GM12892 (cell line): ENCODE results near the gene TMEM121.

Experiments used
- DNase-seq: peaks from one replicate; pipeline ENCODE4 v3.0.0; 2011; ENCODE audit not compliant: insufficient read length
- FAIRE-seq: peaks from 2 replicates; lab custom pipeline; 2011; peaks lifted over from hg19 to GRCh38; lab: Jason Lieb, UNC
- POLR2A ChIP-seq: IDR thresholded peaks from 2 replicates; pipeline ENCODE4 v1.6.1; 2011; ENCODE audit warnings: low read depth, low read length, control low read depth
- POLR2AphosphoS5 ChIP-seq: IDR thresholded peaks from 2 replicates; pipeline ENCODE4 v1.6.1; 2011; ENCODE audit warnings: low read depth, low read length, control low read depth
- TAF1 ChIP-seq: IDR thresholded peaks from 2 replicates; pipeline ENCODE4 v1.6.1; 2011; ENCODE audit warnings: low read depth, mild to moderate bottlenecking, control low read depth, low read length, borderline replicate concordance

Gene TMEM121

GRCh38 chr14:105525326-105525725, 1.1 kb upstream of the TMEM121 start:
- TF ChIP-seq POLR2A = no peak
- DNase-seq = no peak
- no peak for FAIRE-seq

GRCh38 chr14:105526776-105527380, 495 bp downstream of the TMEM121 start:
- FAIRE-seq (no peak), DNase-seq (no peak)
- no peak for TF ChIP-seq TAF1
- no peak for TF ChIP-seq POLR2AphosphoS5
- TF ChIP-seq POLR2A = no peak

- DNase-seq (no peak), FAIRE-seq (no peak)
Observed at GRCh38 chr14:105527381-105527825, 1.0 kb downstream of the TMEM121 start.

DNA sequence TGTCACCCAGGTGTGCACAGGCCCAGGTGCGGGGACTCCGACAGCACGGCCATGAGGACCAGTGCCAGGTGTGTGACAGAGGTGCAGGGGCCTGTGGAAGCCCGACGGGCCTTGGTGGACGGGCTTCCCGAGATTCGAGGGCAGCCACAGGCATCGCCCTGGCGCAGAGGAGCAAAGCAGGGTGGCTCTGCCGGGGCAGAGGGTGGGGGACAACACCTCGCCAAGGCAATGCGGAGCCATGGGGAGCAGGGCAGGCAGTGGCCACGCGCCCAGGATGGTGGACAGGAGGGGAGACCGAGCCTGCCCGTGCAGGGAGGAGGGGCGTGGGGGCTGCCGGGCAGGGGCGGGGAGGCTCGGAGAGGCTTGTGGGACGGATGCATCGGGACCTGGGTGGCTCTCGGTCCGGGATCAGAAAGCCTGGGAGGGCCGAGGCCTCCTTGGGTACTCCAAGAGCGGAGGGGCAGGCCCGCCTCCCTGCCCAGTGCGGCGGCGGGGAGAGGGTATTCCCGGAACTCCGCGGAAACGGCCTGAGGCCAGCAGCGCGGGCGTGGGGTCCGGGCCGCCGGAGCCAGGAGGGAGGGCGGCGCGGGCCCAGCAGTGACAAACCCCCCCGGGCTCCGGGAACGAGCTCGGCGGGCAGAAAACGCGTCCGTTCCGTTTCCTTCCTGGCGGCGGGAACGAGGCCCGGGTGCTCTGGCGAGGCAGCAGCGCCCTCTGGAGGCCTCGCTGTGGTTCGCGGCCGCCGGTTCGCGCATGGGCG, 1.6 kb downstream of the TMEM121 start:
- FAIRE-seq = peak; percentile 82
- peak; percentile 97 for DNase-seq
- TF ChIP-seq POLR2A (no peak), POLR2AphosphoS5 (no peak), TAF1 (no peak)

More at GRCh38 chr14:105527381-105527825, 1.0 kb downstream of the TMEM121 start:
- TF ChIP-seq TAF1 (no peak), POLR2AphosphoS5 (no peak), POLR2A (no peak)

- TF ChIP-seq TAF1 (no peak), POLR2A (no peak), POLR2AphosphoS5 (no peak)
- FAIRE-seq (no peak), DNase-seq (no peak)
Observed at GRCh38 chr14:105528586-105529318, 2.4 kb downstream of the TMEM121 start.

- TF ChIP-seq POLR2AphosphoS5 = no peak
- TF ChIP-seq POLR2A = no peak
- DNase-seq (no peak), FAIRE-seq (no peak)
Observed at GRCh38 chr14:105529319-105529568, 2.9 kb downstream of the TMEM121 start.

DNA sequence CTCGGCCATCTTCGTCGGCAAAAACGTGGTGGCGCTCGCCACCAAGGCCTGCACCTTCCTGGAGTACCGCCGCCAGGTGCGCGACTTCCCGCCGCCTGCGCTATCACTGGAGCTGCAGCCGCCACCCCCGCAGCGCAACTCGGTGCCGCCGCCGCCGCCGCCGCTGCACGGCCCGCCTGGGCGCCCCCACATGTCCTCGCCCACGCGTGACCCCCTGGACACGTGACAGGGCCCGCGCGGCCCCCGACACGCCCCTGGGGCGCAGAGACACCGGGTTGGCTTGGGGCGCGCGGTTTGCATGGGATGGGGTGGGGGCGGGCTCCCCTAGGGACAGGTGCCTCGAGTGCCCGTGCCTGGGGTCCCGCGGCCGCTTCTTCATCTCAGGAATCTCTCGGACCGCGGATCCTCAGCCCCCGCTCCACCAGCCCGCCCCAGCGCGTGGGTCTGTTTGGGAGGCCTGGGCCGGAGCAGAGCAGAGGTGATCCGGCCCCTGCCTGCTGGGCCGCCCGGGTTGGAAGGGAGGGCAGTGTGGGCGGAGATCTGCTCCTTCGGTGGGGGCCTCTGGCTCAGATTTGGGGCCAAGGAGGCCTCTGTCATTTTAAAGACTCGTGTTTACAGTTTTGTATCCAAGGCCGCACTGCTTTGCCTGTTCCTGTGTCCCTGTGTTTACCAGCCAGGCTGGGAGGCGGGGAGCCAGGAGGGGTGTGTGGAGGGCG, 3.3 kb downstream of the TMEM121 start:
- FAIRE-seq (no peak), DNase-seq (no peak)
- TF ChIP-seq POLR2A (no peak), POLR2AphosphoS5 (no peak), TAF1 (no peak)

DNA sequence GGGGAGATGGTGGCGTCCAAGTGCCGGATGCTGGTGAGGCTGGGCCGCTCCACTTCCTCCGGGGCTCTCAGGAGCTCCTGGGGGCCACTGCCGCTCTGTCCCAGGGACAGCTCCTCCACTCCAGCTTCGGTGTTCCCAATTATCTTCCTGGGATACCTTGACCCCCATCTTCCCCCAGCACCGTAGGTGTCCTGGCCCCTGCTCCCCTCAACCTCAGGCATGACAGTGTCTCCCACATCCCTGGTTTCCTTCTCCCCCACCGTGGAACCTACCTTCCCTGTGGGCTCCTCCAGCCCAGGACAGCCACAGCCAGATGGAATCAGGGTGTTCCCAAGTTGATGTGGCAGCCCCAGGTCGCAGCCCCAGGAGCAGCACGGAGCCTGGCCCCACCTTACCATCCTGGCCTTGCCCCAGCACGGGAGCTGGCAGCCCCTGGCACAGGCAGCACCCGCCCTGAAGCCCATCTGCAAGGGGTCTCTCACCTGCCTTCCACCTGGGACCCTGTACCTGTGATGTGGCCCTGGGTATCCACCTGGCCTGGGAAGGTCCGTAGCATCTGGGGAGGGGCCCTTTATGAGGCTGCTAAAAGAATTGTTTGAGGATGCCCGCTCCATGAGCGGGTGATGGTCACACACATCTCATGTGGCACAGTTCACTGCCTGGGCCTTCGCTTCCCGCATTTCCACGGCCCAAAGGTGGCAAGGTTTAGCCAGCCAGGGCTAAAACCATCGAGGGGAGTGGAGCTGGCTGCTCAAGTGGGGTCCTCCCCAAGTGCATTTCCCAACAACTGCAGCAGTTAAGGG, 4.1 kb downstream of the TMEM121 start:
- TF ChIP-seq POLR2A = no peak
- no peak for TF ChIP-seq TAF1
- TF ChIP-seq POLR2AphosphoS5 = no peak
- DNase-seq (no peak), FAIRE-seq (no peak)

DNA sequence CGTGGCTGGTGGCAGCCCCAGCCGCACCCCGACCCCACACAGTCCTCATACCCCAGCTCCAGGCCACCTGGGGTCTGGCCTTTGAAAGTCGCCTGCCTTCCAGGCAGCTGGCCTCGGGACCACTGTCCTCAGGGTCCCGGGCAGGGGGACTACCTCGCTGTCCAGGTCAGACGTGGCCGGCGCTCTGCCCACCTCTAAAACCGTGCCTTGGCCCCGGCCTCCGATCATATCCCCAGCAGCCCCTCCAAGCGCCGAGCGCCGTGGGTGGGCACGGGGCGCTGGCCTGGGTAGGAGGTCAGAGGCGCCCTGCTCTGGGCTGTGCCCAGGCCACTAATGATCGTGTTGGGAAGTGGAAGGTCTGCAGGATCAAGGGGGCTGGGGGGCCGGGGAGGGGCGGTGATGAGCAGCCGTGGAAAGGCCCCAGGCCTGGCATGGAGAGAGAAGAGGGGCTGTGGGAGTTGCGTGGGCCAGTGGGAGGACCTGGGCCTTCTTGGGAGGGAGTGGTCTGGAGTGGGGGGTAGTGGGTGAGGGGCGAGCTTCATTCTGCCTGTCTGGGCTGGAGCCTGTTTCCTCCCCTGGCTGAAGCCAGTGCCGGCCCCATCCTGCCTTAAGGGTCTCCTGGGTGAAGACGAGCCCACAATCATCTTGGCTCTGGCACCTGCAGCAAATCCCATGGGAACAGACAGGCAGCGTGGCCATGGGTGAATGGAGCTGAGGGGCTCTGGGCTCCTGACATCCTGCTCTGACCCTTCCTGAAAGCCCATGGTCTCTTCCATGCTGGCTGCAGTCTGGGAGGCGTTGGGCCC, 4.9 kb downstream of the TMEM121 start:
- FAIRE-seq (no peak), DNase-seq (no peak)
- no peak for TF ChIP-seq TAF1
- no peak for TF ChIP-seq POLR2A
- TF ChIP-seq POLR2AphosphoS5 = no peak

DNA sequence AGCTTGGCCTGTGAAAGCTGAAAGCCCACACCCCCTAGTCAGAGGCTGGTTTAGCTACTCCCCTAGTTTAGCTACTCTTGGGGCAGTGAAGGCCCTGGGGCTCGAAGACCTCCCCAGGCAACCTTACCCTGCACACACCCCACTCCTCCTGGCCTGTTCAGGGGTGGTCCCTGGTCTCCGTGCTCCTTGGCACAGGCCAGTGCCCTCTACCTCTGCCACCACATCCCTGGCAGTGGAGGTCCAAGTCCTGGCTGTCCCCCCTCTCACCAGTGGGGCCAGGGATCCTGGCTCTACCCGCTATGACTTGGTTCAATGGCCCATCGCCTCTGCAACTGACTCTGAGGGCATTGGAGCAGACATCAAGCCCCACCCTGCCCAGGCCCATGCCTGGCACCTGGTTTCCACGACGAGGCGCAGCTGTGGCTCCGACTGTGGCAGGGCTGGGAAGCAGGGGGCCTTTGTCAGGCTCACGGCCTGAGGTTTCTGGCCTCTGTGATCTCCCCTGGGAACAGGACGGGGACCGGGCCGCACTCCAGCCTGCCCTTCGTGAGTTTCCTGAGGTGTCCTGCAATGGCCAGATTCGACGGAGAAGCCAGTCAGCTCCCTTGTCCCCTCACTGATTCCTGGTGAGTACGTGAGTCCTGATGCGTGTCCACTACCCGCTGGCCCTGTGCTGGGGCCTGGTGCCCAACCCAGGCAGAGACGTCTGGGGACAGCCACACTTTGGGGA, 5.7 kb downstream of the TMEM121 start:
- FAIRE-seq (no peak), DNase-seq (no peak)
- no peak for TF ChIP-seq TAF1
- no peak for TF ChIP-seq POLR2A
- no peak for TF ChIP-seq POLR2AphosphoS5
